Measurements from ENCODE around the gene IER3.

Gene IER3

DNA sequence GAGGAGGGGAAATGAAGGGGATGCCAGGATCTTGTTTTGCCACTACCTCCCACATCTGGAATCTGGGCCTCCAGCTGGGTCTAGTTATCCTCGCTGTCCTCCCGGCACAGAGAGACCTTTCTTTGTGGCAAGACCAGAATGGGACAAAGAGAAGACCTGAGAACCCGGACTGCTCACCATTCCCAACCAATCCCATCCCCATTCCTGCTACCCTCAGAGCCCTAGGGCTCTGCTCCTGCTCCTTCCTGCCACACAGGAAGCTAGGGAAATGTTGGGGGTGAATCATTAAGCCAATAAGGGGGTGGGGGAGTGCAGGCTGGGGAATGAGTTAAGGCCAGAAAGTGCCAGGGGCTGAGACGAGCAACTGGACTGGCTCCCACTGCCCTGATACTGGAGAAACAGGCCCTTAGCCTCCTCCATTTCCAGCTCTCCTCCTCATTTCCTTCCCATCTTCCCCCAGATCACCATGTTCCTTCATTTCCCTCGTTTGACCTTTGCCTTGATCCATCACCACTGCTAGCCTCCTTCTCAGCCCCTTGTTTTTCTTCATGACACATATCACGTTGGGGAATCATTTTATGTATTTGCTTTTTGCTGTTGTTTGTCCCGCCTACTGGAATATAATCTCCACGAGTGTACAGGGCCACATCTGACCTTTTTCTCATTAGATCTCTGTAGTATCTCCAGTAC is 4.6 kb upstream of the IER3 start:
- Mint-ChIP-seq H3K4me3 (no peak overlapping the region), H3K9me3 (no peaks in the 10 kb centered on the region), H3K27ac (no peak overlapping the region), H3K4me1 (peaks cover 33% of the 10 kb centered on the region), H3K36me3 (peaks cover 2% of the 10 kb centered on the region), H3K27me3 (peaks cover 14% of the 10 kb centered on the region)
- no peak for DNase-seq
- CTCF ChIA-PET: interaction anchor here (0.6 kb wide), 1 partner anchor 900 kb away, joined by 3 read pairs; no protein-coding TSS in a partner anchor

DNA sequence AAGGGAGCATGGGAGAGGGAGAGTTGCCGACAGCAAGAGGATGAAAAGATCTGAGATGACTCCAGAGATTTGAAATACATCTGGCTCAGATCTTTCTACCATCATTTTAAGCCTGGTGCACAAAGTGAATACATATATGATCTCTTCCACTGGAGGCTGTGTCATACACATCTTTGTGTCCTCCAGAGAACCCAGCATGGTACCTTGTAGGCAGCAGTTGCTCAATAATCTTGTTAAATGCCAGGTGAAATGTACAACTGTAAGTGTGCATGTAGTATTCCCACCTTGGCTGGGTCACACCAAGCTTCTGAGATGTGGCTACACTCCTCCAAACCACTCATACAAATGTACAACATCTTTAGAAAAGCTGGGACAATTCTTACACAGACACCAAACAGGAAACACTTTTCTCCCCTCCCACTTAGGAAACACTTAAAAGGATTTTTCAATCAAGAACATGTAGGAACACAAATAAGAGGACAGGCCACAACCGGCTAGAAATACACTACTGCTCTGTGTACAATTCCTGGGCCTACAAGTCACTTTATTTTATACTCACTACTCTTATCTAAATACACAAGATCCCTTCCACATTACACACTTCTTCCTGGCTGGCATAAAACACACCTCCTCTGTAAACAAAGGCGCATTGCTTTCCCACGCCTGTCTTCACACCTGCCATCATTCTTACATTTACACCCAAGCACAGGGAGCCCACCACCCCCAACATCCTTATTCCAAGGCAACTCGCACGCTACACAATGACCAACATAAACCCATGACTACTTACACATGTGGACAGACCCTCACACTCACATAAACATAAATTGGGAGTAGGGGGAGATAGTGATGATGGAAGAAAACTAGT is 3.8 kb upstream of the IER3 start:
- DNase-seq: no peak
- Mint-ChIP-seq H3K27me3 (peaks cover 14% of the 10 kb centered on the region), H3K36me3 (peaks cover 3% of the 10 kb centered on the region)

GRCh38 chr6:30747300-30747687 is 2.9 kb upstream of the IER3 start:
- no peak overlapping the region for H3K27ac Mint-ChIP-seq
- no peaks in the 10 kb centered on the region for H3K9me3 Mint-ChIP-seq
- H3K36me3 Mint-ChIP-seq: peaks cover 3% of the 10 kb centered on the region
- peaks cover 10% of the 10 kb centered on the region for H3K27me3 Mint-ChIP-seq
- H3K4me1 Mint-ChIP-seq: peaks cover 41% of the 10 kb centered on the region
- DNase-seq: no peak
- CTCF ChIA-PET: interaction anchor here (0.6 to 2.4 kb wide), 5 partner anchors 17 to 332 kb away, joined by 3 to 9 read pairs (median 3); no protein-coding TSS in a partner anchor
- no peak overlapping the region for H3K4me3 Mint-ChIP-seq

More for the DNA sequence above, 3.8 kb upstream of the IER3 start:
- CTCF ChIA-PET: interaction anchor here (0.6 kb wide), 1 partner anchor 900 kb away, joined by 3 read pairs; no protein-coding TSS in a partner anchor
- H3K9me3 Mint-ChIP-seq: no peaks in the 10 kb centered on the region
- no peak overlapping the region for H3K4me3 Mint-ChIP-seq
- H3K27ac Mint-ChIP-seq: peak overlapping the region; percentile 26
- peaks cover 40% of the 10 kb centered on the region for H3K4me1 Mint-ChIP-seq

DNA sequence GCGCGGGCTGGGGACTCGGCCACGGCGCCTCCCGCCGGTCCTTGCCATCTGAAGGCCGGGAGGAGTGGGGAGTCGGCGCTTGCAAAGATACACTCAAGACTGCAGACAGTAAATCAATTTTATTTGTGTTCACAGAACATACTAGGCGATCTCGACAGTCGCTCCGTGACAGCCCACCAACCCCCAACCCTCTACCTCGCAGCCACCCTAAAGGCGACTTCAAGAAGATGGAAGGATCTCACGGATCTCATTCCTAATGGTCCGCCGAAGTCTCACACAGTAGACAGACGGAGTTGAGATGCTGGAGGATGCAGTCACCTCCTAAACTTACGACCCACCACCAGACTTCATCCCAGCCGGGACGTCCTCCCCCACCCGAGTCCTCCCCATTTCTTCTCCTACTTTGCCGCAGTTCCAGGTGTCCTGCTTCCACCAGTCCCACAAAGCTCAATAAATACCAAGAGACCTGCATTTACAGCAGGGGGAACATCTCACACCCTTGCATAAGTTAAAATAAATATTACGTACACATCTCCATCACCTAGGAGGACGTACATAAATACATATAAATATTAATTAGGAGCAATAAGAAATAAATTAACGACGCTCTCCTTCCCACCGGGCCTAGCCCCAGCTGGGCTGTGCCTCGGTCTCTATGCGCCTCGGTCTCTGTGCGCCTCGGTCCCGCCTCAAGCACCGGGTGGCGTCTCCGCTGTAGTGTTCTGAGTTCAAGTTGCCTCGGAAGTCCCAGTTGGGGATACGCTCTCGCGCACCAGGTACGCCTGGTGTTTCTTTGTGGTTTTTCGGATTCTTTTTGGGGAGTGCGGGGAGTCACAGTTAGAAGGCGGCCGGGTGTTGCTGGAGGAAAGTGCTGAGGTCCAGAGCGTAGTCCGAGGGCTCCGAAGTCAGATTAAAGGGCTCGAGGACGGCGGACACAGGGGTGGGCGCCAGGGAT is 971 bp downstream of the IER3 start:
- CTCF ChIA-PET: interaction anchor here (0.8 to 2.6 kb wide), 13 partner anchors 12 to 141 kb away, joined by 3 to 9 read pairs (median 7); partner anchors contain the start of gene DDR1
- peak overlapping the region; percentile 92 for H3K4me3 Mint-ChIP-seq
- peak overlapping the region; percentile 95 for H3K27ac Mint-ChIP-seq
- H3K9me3 Mint-ChIP-seq: no peaks in the 10 kb centered on the region
- peak; percentile 69 for DNase-seq
- H3K27me3 Mint-ChIP-seq: peaks cover 7% of the 10 kb centered on the region
- H3K4me1 Mint-ChIP-seq: peaks cover 74% of the 10 kb centered on the region
- peaks cover 42% of the 10 kb centered on the region for H3K36me3 Mint-ChIP-seq

DNA sequence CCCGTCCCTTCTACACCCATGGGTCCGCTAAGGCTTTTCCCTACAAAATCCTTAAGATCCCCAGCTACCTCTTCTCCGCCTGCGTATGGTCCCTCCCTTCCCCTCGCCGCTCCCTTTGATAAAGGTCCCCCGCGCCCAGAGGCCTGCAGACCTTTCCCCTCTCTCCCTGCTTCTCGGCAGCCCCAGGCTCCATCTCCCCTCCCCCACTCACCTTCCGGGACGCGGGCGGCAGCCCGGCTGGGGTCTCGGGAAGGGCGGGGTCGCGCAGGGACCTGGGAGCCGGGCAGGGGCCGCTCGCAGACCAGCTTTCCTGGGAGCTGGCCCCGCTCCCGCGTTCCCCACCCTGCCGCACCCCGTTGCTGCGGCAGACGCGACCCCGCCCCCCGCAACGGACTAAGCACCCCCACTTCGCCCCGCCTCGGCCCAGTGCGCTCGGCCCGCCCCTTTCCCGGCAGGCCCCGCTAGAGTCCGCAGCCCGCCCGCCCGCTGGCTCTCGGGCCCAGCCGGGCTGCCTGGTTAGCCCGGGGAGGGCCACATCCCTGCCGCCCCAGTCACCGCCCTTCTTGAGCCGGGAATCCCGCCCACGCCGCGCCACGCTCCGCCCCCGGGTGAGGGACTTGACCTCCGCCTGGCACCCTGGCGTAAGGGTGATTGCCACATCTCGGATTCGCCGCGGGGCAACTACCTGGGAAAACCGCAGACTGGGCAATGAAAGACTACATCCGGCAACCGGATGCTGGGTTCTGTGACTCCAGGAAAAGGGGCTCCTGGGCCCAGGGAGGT is 1.8 kb downstream of the IER3 start, which contains the start of gene FLOT1:
FLOT1 (minus strand) TSS at position 372 of the 783 bp plus-strand sequence. CDS start 498 bp downstream, outside the sequence.
- peak within 1 kb of the TSS; percentile 95 for H3K27ac Mint-ChIP-seq
- peaks cover 49% of the 10 kb centered on the region for H3K36me3 Mint-ChIP-seq
- DNase-seq: peak; percentile 94
- H3K4me1 Mint-ChIP-seq: peaks cover 74% of the 10 kb centered on the region
- peak within 1 kb of the TSS; percentile 92 for H3K4me3 Mint-ChIP-seq
- H3K9me3 Mint-ChIP-seq: no peaks in the 10 kb centered on the region
- CTCF ChIA-PET: interaction anchor here (0.8 to 2.6 kb wide), 8 partner anchors 10 to 88 kb away, joined by 3 to 8 read pairs (median 6); no protein-coding TSS in a partner anchor
- H3K27me3 Mint-ChIP-seq: peaks cover 6% of the 10 kb centered on the region

DNA sequence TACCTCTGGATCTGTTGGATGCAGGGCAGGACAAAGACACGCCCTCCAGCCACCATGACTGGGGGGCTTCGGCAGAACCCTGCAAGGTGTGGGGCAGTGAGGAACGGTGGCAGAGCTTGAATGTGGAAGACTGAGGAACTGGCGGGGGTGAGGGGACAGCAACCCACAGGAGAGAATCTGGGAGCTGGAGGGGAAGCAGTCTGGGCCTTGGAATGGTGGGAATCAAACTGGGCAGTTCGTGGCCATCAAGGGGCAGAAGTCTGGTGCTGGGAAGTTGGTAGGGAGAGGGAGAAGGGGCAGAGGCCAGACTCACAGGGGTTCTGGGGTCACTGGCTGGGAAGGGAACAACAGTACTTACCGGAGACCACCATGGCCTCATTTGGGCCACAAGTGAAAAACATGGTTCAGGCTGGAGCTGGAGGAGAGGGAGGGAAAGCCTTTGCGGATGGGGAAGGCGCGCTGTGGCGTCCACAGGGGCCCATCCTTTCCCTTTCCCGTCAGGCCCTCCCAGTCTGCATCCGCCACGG is 2.5 kb downstream of the IER3 start:
- H3K9me3 Mint-ChIP-seq: no peaks in the 10 kb centered on the region
- CTCF ChIA-PET: interaction anchor here (1.0 to 2.6 kb wide), 4 partner anchors 10 to 79 kb away, joined by 3 to 8 read pairs (median 6); no protein-coding TSS in a partner anchor
- H3K27ac Mint-ChIP-seq: peak overlapping the region; percentile 95
- H3K36me3 Mint-ChIP-seq: peaks cover 56% of the 10 kb centered on the region
- peak overlapping the region; percentile 92 for H3K4me3 Mint-ChIP-seq
- DNase-seq: no peak
- peaks cover 77% of the 10 kb centered on the region for H3K4me1 Mint-ChIP-seq
- no peaks in the 10 kb centered on the region for H3K27me3 Mint-ChIP-seq

GRCh38 chr6:30741063-30741779 is 3.1 kb downstream of the IER3 start:
- DNase-seq: no peak
- peak overlapping the region; percentile 92 for H3K4me3 Mint-ChIP-seq
- peaks cover 61% of the 10 kb centered on the region for H3K36me3 Mint-ChIP-seq
- H3K27me3 Mint-ChIP-seq: no peaks in the 10 kb centered on the region
- no peaks in the 10 kb centered on the region for H3K9me3 Mint-ChIP-seq
- H3K27ac Mint-ChIP-seq: peak overlapping the region; percentile 95
- CTCF ChIA-PET: interaction anchor here (1.0 to 1.6 kb wide), 3 partner anchors 9 to 136 kb away, joined by 3 to 6 read pairs (median 5); no protein-coding TSS in a partner anchor
- peaks cover 79% of the 10 kb centered on the region for H3K4me1 Mint-ChIP-seq

- Mint-ChIP-seq H3K36me3 (peaks cover 68% of the 10 kb centered on the region), H3K4me3 (peak overlapping the region; percentile 92), H3K27ac (peak overlapping the region; percentile 26), H3K27me3 (no peaks in the 10 kb centered on the region), H3K4me1 (peaks cover 87% of the 10 kb centered on the region), H3K9me3 (no peaks in the 10 kb centered on the region)
- no peak for DNase-seq
- CTCF ChIA-PET: interaction anchor here (1.1 to 1.6 kb wide), 3 partner anchors 12 to 137 kb away, joined by 3 to 5 read pairs (median 3); no protein-coding TSS in a partner anchor
Measured at GRCh38 chr6:30740540-30740870, 3.8 kb downstream of the IER3 start.

DNA sequence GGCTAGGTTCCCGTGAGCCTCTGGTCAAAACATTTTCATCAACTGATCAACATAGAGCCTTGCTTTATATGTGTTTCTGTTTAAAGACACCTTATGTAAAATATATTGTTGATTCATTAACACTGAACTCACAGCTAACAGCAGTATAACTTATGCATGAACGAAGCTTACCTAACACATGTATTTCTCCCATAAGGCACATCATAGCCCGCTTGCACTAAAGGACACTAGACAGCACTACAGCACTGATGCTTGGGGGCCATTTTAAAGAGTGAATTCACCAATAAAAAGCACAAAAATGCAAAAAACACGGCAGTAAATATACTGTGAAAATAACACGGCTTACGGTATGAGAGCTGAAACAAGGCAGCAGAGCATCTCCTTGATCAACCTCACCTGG is 5.8 kb downstream of the IER3 start:
- peaks cover 75% of the 10 kb centered on the region for H3K36me3 Mint-ChIP-seq
- CTCF ChIA-PET: interaction anchor here (1.0 to 1.4 kb wide), 5 partner anchors 50 to 342 kb away, joined by 3 to 4 read pairs (median 3); no protein-coding TSS in a partner anchor
- H3K27me3 Mint-ChIP-seq: no peaks in the 10 kb centered on the region
- peak overlapping the region; percentile 46 for H3K4me3 Mint-ChIP-seq
- H3K9me3 Mint-ChIP-seq: no peaks in the 10 kb centered on the region
- peak overlapping the region; percentile 93 for H3K27ac Mint-ChIP-seq
- H3K4me1 Mint-ChIP-seq: peaks cover 83% of the 10 kb centered on the region
- no peak for DNase-seq

DNA sequence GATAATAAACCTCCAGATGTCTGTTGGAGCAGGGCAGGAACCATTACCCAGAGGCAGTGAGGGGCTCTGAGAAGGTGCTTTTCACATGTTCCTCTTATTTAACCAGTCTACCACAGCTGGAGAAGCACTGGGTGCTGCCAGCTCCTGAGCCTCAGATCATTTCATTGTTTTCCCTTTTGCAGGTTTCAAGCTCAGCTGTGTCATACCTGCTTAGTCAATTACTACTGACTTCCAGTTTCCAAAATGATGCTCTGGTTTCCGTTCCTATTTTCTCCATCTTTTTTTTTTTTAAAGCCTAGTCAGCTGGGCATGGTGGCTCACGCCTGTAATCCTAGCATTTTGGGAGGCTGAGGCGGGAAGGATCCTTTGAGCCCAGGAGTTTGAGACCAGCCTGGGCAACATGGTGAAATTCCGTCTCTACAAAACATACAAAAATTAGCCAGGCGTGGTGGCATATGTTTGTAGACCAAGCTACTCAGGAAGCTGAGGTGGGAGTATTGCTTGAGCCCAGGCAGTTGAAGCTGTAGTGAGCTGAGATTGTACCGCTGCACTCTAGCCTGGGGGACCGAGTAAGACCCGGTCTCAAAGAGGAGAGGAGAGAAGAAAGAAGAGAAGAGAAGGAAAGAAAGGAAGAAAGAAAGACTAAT is 8.6 kb downstream of the IER3 start:
- CTCF ChIA-PET: interaction anchor here (0.8 to 4.6 kb wide), 7 partner anchors 13 to 142 kb away, joined by 3 to 23 read pairs (median 3); partner anchors contain the start of gene DHX16
- Mint-ChIP-seq H3K4me3 (peak overlapping the region; percentile 63), H3K27me3 (no peaks in the 10 kb centered on the region), H3K4me1 (peaks cover 87% of the 10 kb centered on the region), H3K27ac (peak overlapping the region; percentile 93), H3K36me3 (peaks cover 80% of the 10 kb centered on the region), H3K9me3 (no peaks in the 10 kb centered on the region)
- no peak for DNase-seq

DNA sequence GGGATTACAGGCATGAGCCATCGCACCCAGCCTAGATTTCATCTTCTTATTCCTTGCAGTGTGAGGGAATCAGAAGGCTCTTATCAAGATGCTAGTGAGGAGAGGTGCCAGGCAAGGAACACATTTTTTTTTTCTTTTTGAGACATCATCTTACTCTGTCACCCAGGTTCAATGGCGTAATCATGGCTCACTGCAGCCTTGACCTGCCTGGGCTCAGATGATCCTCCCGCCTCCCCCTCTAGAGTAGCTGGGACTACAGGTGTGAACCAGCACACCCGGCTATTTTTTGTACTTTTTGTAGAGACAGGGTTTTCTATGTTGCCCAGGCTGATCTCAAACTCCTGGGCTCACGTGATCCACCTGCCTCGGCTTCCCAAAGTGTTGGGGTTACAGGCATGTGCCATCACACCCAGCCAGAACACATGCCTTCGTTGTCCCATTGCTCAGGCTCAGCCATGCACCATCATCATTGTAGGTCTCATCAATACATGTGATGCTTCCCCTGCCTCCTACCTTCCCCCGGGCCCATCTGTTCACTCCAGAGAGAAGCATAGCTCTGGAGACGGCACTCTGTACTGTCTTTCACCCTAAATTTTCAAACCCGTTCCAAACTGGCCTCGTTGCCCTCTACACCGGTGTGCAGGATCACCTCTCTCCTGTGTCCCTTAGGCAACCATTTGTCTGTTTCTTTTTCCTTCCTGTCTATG is 12.0 kb downstream of the IER3 start:
- peak overlapping the region; percentile 33 for H3K27ac Mint-ChIP-seq
- H3K4me1 Mint-ChIP-seq: peaks cover 72% of the 10 kb centered on the region
- no peaks in the 10 kb centered on the region for H3K9me3 Mint-ChIP-seq
- no peak overlapping the region for H3K4me3 Mint-ChIP-seq
- no peaks in the 10 kb centered on the region for H3K27me3 Mint-ChIP-seq
- DNase-seq: no peak
- H3K36me3 Mint-ChIP-seq: peaks cover 71% of the 10 kb centered on the region
- CTCF ChIA-PET: interaction anchor here (0.7 to 4.6 kb wide), 13 partner anchors 9 to 250 kb away, joined by 3 to 30 read pairs (median 6); partner anchors contain the start of genes DHX16 and IER3
